NCI-H748 (cell line): ENCODE measurements around the gene SLC8B1.

Experiments
- DNase-seq: peaks from one replicate; lab custom pipeline; 2025; ENCODE audit not compliant: unreplicated experiment; lab: John Stamatoyannopoulos, UW

SLC8B1 gene

GRCh38 chr12:113325916-113326315 is 9.0 kb downstream of the SLC8B1 start:
- no peak for DNase-seq

GRCh38 chr12:113322343-113322742 is 12.6 kb downstream of the SLC8B1 start:
- DNase-seq = no peak

GRCh38 chr12:113320401-113320800 is 14.5 kb downstream of the SLC8B1 start:
- no peak for DNase-seq

- no peak for DNase-seq
Measured at GRCh38 chr12:113318900-113319628, 15.8 kb downstream of the SLC8B1 start.

- no peak for DNase-seq
Measured at GRCh38 chr12:113318046-113318656, 16.8 kb downstream of the SLC8B1 start.

- DNase-seq = no peak
Measured at GRCh38 chr12:113317122-113317521, 17.8 kb downstream of the SLC8B1 start.

GRCh38 chr12:113316155-113316554 is 18.8 kb downstream of the SLC8B1 start:
- DNase-seq = no peak

GRCh38 chr12:113315358-113315757 is 19.6 kb downstream of the SLC8B1 start:
- no peak for DNase-seq

GRCh38 chr12:113314121-113314529 is 20.8 kb downstream of the SLC8B1 start:
- no peak for DNase-seq

GRCh38 chr12:113310489-113310888 is 24.4 kb downstream of the SLC8B1 start:
- DNase-seq = peak; percentile 31

GRCh38 chr12:113306382-113306781 is 28.5 kb downstream of the SLC8B1 start:
- DNase-seq = peak; percentile 46

- no peak for DNase-seq
Measured at GRCh38 chr12:113305281-113305856, 29.5 kb downstream of the SLC8B1 start.

GRCh38 chr12:113302886-113303640 is 31.8 kb downstream of the SLC8B1 start:
- peak; percentile 66 for DNase-seq

- no peak for DNase-seq
Measured at GRCh38 chr12:113302466-113302865, 32.4 kb downstream of the SLC8B1 start.

GRCh38 chr12:113301811-113302210 is 33.1 kb downstream of the SLC8B1 start:
- DNase-seq = no peak

GRCh38 chr12:113299619-113300237 is 35.2 kb downstream of the SLC8B1 start:
- no peak for DNase-seq

GRCh38 chr12:113298861-113299545 is 35.9 kb downstream of the SLC8B1 start:
- no peak for DNase-seq

- no peak for DNase-seq
Measured at GRCh38 chr12:113298472-113298817, 36.5 kb downstream of the SLC8B1 start.

GRCh38 chr12:113297621-113298471 is 37.1 kb downstream of the SLC8B1 start:
- no peak for DNase-seq

GRCh38 chr12:113297214-113297587 is 37.7 kb downstream of the SLC8B1 start:
- DNase-seq = no peak
